WTC11 (cell line): ENCODE data around the gene HOMER2. TPM values are rescaled to one million over a fixed set of nuclear protein-coding genes. Genes with fewer than 3 reads are reported as not detected.

Source experiments
- ATAC-seq: fragments of 200-7000 bp; cut with Tn5 transposase; 2 replicates; pipeline ENCODE4 v1.10.0; 2021; ENCODE audit warnings: mild to moderate bottlenecking, moderate library complexity
- CTCF ChIA-PET: fragments of 300-600 bp; sonication (Branson Sonifier 250); formaldehyde crosslinking; loops from one replicate; lab custom pipeline; 2021; ENCODE audit warnings: antibody characterized with exemption; lab: Charles Lee
- POLR2A ChIA-PET: fragments of 350-600 bp; sonication (Branson Sonifier 250); formaldehyde crosslinking; loops from one replicate; lab custom pipeline; 2021; ENCODE audit warnings: antibody characterized with exemption; lab: Charles Lee
- DNase-seq: peaks from one replicate; pipeline ENCODE4 v3.0.0; 2021; ENCODE audit warnings: low spot score
- H3K27ac Mint-ChIP-seq: 2 replicates; pipeline ENCODE4 v1.8.0; 2021; ENCODE audit warnings: mixed read lengths
- H3K27me3 Mint-ChIP-seq: 2 replicates; pipeline ENCODE4 v1.8.0; 2021; ENCODE audit warnings: low read depth, mild to moderate bottlenecking, moderate library complexity, mixed read lengths
- H3K36me3 Mint-ChIP-seq: 2 replicates; pipeline ENCODE4 v1.8.0; 2021; ENCODE audit warnings: mixed read lengths
- H3K4me1 Mint-ChIP-seq: 2 replicates; pipeline ENCODE4 v1.8.0; 2022; ENCODE audit warnings: mixed read lengths
- H3K4me3 Mint-ChIP-seq: 2 replicates; pipeline ENCODE4 v1.8.0; 2021; ENCODE audit warnings: mild to moderate bottlenecking, moderate library complexity, mixed read lengths
- H3K9me3 Mint-ChIP-seq: 2 replicates; pipeline ENCODE4 v1.8.0; 2021; ENCODE audit warnings: mixed read lengths
- ATF1 ChIP-seq: sonication (generic); formaldehyde crosslinking; IDR thresholded peaks from 2 replicates; pipeline ENCODE4 v1.8.1; 2023; ENCODE audit warnings: mild to moderate bottlenecking, moderate library complexity, missing genetic modification reagents
- CTCF ChIP-seq: fragments of 200-600 bp; IDR thresholded peaks from 2 replicates; pipeline ENCODE4 v1.8.0; 2022; ENCODE audit warnings: antibody characterized with exemption
- E2F4 ChIP-seq: sonication (generic); formaldehyde crosslinking; IDR thresholded peaks from 2 replicates; pipeline ENCODE4 v1.8.1; 2022; ENCODE audit warnings: low read depth, mild to moderate bottlenecking, moderate library complexity, missing genetic modification reagents, borderline replicate concordance
- E2F5 ChIP-seq: sonication (generic); formaldehyde crosslinking; IDR thresholded peaks from 2 replicates; pipeline ENCODE4 v1.8.1; 2022; ENCODE audit warnings: mild to moderate bottlenecking, moderate library complexity, missing genetic modification reagents
- ELF4 ChIP-seq: sonication (generic); formaldehyde crosslinking; IDR thresholded peaks from 2 replicates; pipeline ENCODE4 v1.8.1; 2022; ENCODE audit warnings: low read depth, mild to moderate bottlenecking, moderate library complexity, missing genetic modification reagents
- FOXP1 ChIP-seq: sonication (generic); formaldehyde crosslinking; IDR thresholded peaks from 2 replicates; pipeline ENCODE4 v1.8.0; 2022; ENCODE audit warnings: missing genetic modification reagents, mild to moderate bottlenecking, moderate library complexity, borderline replicate concordance
- GTF2I ChIP-seq: fragments of 250-450 bp; sonication (Bioruptor Pico); conservative IDR thresholded peaks from 2 replicates; pipeline ENCODE4 v1.4.0; 2021; ENCODE audit warnings: mild to moderate bottlenecking
- HMGA2 ChIP-seq: fragments of 250-450 bp; sonication (Bioruptor Pico); IDR thresholded peaks from 2 replicates; pipeline ENCODE4 v1.4.0; 2021; ENCODE audit warnings: mild to moderate bottlenecking, moderate library complexity
- JAZF1 ChIP-seq: fragments of 250-450 bp; sonication (Bioruptor Pico); IDR thresholded peaks from 2 replicates; pipeline ENCODE4 v1.9.0; 2021; ENCODE audit warnings: moderate library complexity, mild to moderate bottlenecking, inconsistent platforms
- JUN ChIP-seq: sonication (generic); formaldehyde crosslinking; IDR thresholded peaks from 2 replicates; pipeline ENCODE4 v1.8.0; 2023; ENCODE audit warnings: mild to moderate bottlenecking, missing genetic modification reagents
- MYBL2 ChIP-seq: sonication (generic); formaldehyde crosslinking; IDR thresholded peaks from 2 replicates; pipeline ENCODE4 v1.8.1; 2023; ENCODE audit warnings: mild to moderate bottlenecking, moderate library complexity, missing genetic modification reagents
- NFATC4 ChIP-seq: fragments of 250-450 bp; sonication (Bioruptor Pico); IDR thresholded peaks from 2 replicates; pipeline ENCODE4 v1.9.0; 2021; ENCODE audit warnings: mild to moderate bottlenecking
- RORB ChIP-seq: fragments of 250-450 bp; sonication (Bioruptor Pico); IDR thresholded peaks from 2 replicates; pipeline ENCODE4 v1.9.0; 2021; ENCODE audit warnings: mild to moderate bottlenecking
- SMAD3 ChIP-seq: sonication (generic); formaldehyde crosslinking; IDR thresholded peaks from 2 replicates; pipeline ENCODE4 v1.8.0; 2022; ENCODE audit warnings: missing genetic modification reagents, mild to moderate bottlenecking, borderline replicate concordance
- SOX15 ChIP-seq: fragments of 250-450 bp; sonication (Bioruptor Pico); IDR thresholded peaks from 2 replicates; pipeline ENCODE4 v1.9.0; 2021; ENCODE audit warnings: mild to moderate bottlenecking
- STAT6 ChIP-seq: sonication (generic); formaldehyde crosslinking; conservative IDR thresholded peaks from 2 replicates; pipeline ENCODE4 v1.8.1; 2023; ENCODE audit warnings: mild to moderate bottlenecking, low read depth, missing genetic modification reagents, moderate library complexity
- ZBTB21 ChIP-seq: sonication (generic); formaldehyde crosslinking; IDR thresholded peaks from 2 replicates; pipeline ENCODE4 v1.8.1; 2023; ENCODE audit warnings: mild to moderate bottlenecking, missing genetic modification reagents, borderline replicate concordance
- ZBTB43 ChIP-seq: sonication (generic); formaldehyde crosslinking; IDR thresholded peaks from 2 replicates; pipeline ENCODE4 v1.8.1; 2023; ENCODE audit warnings: mild to moderate bottlenecking, missing genetic modification reagents
- ZNF121 ChIP-seq: sonication (generic); formaldehyde crosslinking; IDR thresholded peaks from 2 replicates; pipeline ENCODE4 v1.8.0; 2023; ENCODE audit warnings: missing genetic modification reagents
- ZNF263 ChIP-seq: sonication (generic); formaldehyde crosslinking; IDR thresholded peaks from 2 replicates; pipeline ENCODE4 v1.8.1; 2022; ENCODE audit warnings: low read depth, mild to moderate bottlenecking, moderate library complexity, missing genetic modification reagents
- ZNF396 ChIP-seq: fragments of 250-450 bp; sonication (Bioruptor Pico); IDR thresholded peaks from 2 replicates; pipeline ENCODE4 v1.8.0; 2021; ENCODE audit warnings: mild to moderate bottlenecking, moderate library complexity, borderline replicate concordance
- ZNF416 ChIP-seq: fragments of 250-450 bp; sonication (Bioruptor Pico); IDR thresholded peaks from 2 replicates; pipeline ENCODE4 v1.9.0; 2021; ENCODE audit warnings: mild to moderate bottlenecking, inconsistent platforms
- ZSCAN18 ChIP-seq: fragments of 250-450 bp; sonication (Bioruptor Pico); IDR thresholded peaks from 2 replicates; pipeline ENCODE4 v2.1.2; 2022; ENCODE audit warnings: mild to moderate bottlenecking, moderate library complexity
- total RNA-seq: library from RNA; stranded (reverse); gene quantifications from 3 replicates; pipeline ENCODE4 v1.2.3, GENCODE V29; 2021
- TF ChIP-seq, protein P1 (sequence below): fragments of 250-450 bp; sonication (Bioruptor Pico); IDR thresholded peaks from 2 replicates; pipeline ENCODE4 v1.9.0; 2021; ENCODE audit warnings: moderate library complexity, mild to moderate bottlenecking, inconsistent platforms, borderline replicate concordance

HOMER2 gene
- total RNA-seq, 1 experiment from 2014 or later, result 17.4 TPM

GRCh38 chr15:82960766-82961165 is 8.2 kb upstream of the HOMER2 start:
- no peak overlapping the region for H3K4me3 Mint-ChIP-seq
- ATAC-seq (no peak), DNase-seq (no peak)
- CTCF ChIA-PET, result interaction anchor here (1.2 to 1.9 kb wide), 3 partner anchors 17 to 111 kb away, joined by 3 to 5 read pairs (median 4); no protein-coding TSS in a partner anchor
- no peak for TF ChIP-seq ZNF396 (CRISPR knock-in tag)
- TF ChIP-seq JUN (CRISPR knock-in tag), result no peak
- TF ChIP-seq RORB, result no peak
- no peak for TF ChIP-seq ZNF416 (CRISPR knock-in tag)
- TF ChIP-seq SOX15 (CRISPR knock-in tag), result no peak
- no peak for TF ChIP-seq ZNF263 (CRISPR knock-in tag)
- TF ChIP-seq HMGA2 (CRISPR knock-in tag), result no peak
- TF ChIP-seq STAT6 (CRISPR knock-in tag), result no peak
- TF ChIP-seq ELF4 (CRISPR knock-in tag), result no peak
- TF ChIP-seq MYBL2 (CRISPR knock-in tag), result no peak
- no peak for TF ChIP-seq ZSCAN18 (CRISPR knock-in tag)
- no peak for TF ChIP-seq JAZF1 (CRISPR knock-in tag)
- no peak for TF ChIP-seq NFATC4
- TF ChIP-seq, protein P1, sequence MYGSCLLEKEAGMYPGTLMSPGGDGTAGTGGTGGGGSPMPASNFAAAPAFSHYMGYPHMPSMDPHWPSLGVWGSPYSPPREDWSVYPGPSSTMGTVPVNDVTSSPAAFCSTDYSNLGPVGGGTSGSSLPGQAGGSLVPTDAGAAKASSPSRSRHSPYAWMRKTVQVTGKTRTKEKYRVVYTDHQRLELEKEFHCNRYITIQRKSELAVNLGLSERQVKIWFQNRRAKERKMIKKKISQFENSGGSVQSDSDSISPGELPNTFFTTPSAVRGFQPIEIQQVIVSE (CRISPR knock-in tag), result no peak
- TF ChIP-seq ZBTB21 (CRISPR knock-in tag), result no peak
- no peak for TF ChIP-seq ZBTB43 (CRISPR knock-in tag)
- no peak for TF ChIP-seq GTF2I (CRISPR knock-in tag)
- no peak for TF ChIP-seq ZNF121 (CRISPR knock-in tag)
- TF ChIP-seq FOXP1 (CRISPR knock-in tag), result no peak
- TF ChIP-seq CTCF, result no peak
- peaks cover 2% of the 10 kb centered on the region; the same call in 1 of the 2 replicates for H3K27me3 Mint-ChIP-seq
- POLR2A ChIA-PET, result no interaction called here
- no peaks in the 10 kb centered on the region for H3K9me3 Mint-ChIP-seq
- no peaks in the 10 kb centered on the region for H3K36me3 Mint-ChIP-seq
- peaks cover 13% of the 10 kb centered on the region for H3K4me1 Mint-ChIP-seq
- H3K27ac Mint-ChIP-seq, result no peak overlapping the region

- H3K9me3 Mint-ChIP-seq, result no peaks in the 10 kb centered on the region
- peaks cover 13% of the 10 kb centered on the region for H3K4me1 Mint-ChIP-seq
- no peaks in the 10 kb centered on the region for H3K36me3 Mint-ChIP-seq
- CTCF ChIA-PET, result interaction anchor here (1.0 to 1.4 kb wide), 3 partner anchors 12 to 110 kb away, joined by 3 to 4 read pairs (median 4); no protein-coding TSS in a partner anchor
- H3K27ac Mint-ChIP-seq, result no peak overlapping the region
- H3K27me3 Mint-ChIP-seq, result peaks cover 6% of the 10 kb centered on the region
- H3K4me3 Mint-ChIP-seq, result no peak overlapping the region
- ATAC-seq (no peak), DNase-seq (no peak)
- POLR2A ChIA-PET, result no interaction called here
- TF ChIP-seq ZNF263 (CRISPR knock-in tag) (no peak), E2F5 (CRISPR knock-in tag) (no peak), ZNF416 (CRISPR knock-in tag) (no peak), ATF1 (no peak), SMAD3 (CRISPR knock-in tag) (no peak), RORB (no peak), E2F4 (CRISPR knock-in tag) (no peak)
These were observed 6.9 kb upstream of the HOMER2 start for GRCh38 chr15:82959423-82959822.
